Astrocyte of the cerebellum (primary cell): ENCODE results near the gene RPL41.

Source experiments
- DNase-seq: peaks from one replicate; pipeline ENCODE4 v3.0.0-alpha.2; 2011; ENCODE audit warnings: low read depth
- H3K4me3 ChIP-seq: 2 replicates; pipeline ENCODE4 v1.5.1; 2011; ENCODE audit warnings: mild to moderate bottlenecking, low read depth, low read length, moderate library complexity
- in situ Hi-C: cut with HindIII; loops from 2 replicates; pipeline ENCODE4 v1.10.0; 2017; ENCODE audit warnings: low sequenced_read_pairs
- TF ChIP-seq, protein P1 (sequence below): IDR thresholded peaks from 2 replicates; pipeline ENCODE4 v1.5.1; 2012; ENCODE audit warnings: low read length, low read depth, moderate library complexity, mild to moderate bottlenecking; ENCODE audit errors: missing control alignments

RPL41 gene

DNA sequence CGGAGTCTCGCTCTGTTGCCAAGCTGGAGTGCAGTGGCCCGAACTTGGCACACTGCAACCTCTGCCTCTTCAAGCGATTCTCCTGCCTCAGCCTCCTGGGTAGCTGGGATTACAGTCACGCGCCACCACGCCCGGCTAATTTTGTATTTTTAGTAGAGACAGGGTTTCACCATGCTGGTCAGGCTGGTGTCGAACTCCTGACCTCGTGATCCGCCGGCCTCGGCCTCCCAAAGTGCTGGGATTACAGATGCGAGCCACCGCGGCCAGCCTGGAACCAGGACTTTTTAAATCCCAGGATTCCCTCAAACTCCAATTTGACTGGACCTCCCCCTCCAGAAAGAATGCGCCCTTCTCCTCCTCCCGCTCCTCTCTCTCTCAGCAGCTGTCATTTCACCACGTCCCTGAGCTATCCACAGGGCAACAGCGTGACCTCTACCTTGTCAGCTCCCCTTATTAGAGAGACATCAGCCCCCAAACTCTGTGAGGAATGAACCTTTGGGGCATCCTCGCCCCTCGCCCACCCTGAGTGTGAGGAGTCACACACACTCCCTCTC is 13.6 kb downstream of the RPL41 start:
- DNase-seq, result no peak
- TF ChIP-seq, protein P1, sequence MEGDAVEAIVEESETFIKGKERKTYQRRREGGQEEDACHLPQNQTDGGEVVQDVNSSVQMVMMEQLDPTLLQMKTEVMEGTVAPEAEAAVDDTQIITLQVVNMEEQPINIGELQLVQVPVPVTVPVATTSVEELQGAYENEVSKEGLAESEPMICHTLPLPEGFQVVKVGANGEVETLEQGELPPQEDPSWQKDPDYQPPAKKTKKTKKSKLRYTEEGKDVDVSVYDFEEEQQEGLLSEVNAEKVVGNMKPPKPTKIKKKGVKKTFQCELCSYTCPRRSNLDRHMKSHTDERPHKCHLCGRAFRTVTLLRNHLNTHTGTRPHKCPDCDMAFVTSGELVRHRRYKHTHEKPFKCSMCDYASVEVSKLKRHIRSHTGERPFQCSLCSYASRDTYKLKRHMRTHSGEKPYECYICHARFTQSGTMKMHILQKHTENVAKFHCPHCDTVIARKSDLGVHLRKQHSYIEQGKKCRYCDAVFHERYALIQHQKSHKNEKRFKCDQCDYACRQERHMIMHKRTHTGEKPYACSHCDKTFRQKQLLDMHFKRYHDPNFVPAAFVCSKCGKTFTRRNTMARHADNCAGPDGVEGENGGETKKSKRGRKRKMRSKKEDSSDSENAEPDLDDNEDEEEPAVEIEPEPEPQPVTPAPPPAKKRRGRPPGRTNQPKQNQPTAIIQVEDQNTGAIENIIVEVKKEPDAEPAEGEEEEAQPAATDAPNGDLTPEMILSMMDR, result no peak
- peak overlapping the region; percentile 92 for H3K4me3 ChIP-seq
- in situ Hi-C loops, result loop anchor here (5.0 to 10.0 kb wide), 2 partner anchors 45 to 92 kb away; partner anchors contain the start of genes NABP2 and RNF41

DNA sequence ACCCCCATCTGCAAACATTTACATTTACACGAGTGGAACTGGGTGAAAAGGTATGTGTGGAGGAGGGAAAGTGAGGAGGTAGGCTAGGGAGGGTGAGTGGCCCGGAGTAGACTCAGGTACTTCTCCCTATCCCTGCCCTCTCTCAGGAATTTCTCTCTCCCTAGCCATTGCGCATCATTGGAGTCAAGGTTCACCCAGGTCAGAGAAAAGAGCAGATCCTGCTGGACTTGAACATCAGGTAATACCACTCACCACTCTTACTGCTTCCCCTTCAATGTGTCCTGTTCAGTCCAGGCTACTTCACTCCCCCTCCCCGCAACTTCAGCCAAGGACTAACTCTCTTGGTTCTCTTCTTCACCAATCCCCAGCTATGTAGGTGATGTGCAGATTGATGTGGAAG is 14.4 kb downstream of the RPL41 start:
- H3K4me3 ChIP-seq, result no peak overlapping the region
- in situ Hi-C loops, result no loop called here
- DNase-seq, result no peak
- TF ChIP-seq, protein P1, result no peak

DNA sequence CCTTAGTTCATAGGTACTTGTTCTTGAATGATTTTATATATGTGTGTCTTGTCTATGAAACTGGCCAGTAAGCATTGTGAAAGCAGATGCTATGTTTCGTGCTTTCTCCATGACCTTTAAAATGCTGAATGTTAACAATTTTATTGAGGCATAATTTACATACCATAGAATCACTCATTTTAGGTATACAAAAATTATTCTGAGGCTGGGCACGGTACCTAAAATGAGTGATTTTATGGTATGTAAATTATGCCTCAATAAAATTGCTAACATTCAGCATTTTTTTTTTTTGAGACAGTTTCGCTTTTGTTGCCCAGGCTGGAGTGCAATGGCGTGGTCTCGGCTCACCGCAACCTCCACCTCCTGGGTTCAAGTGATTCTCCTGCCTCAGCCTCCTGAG is 18.5 kb downstream of the RPL41 start:
- TF ChIP-seq, protein P1, result no peak
- in situ Hi-C loops, result no loop called here
- DNase-seq, result no peak

DNA sequence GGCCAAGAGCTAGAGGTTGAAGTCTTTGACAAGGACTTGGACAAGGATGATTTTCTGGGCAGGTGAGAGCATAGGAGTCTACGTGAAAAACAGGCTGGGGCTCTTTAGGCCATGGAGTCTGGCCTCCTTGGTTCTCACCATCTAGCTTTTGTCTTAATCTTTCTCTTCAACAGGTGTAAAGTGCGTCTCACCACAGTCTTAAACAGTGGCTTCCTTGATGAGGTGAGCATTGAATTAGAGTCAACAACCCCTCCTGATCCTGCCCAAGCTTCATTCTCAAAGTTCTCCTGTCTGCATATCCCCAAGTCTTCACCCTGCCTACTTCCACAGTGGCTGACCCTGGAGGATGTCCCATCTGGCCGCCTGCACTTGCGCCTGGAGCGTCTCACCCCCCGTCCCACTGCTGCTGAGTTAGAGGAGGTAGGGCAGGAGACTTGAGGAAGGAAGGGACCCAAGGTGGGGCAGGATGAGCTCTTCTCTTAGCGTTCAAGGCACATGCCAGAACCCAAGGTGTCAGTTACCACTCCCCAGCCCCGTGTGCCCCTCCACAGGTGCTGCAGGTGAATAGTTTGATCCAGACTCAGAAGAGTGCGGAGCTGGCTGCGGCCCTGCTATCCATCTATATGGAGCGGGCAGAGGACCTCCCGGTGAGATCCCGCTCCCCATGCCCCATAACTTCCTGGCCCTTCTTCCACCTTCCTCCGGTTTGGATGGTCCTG is 21.6 kb downstream of the RPL41 start:
- DNase-seq, result no peak
- in situ Hi-C loops, result no loop called here
- TF ChIP-seq, protein P1, result no peak
- H3K4me3 ChIP-seq, result no peak overlapping the region

More for the DNA sequence above, 18.5 kb downstream of the RPL41 start:
- no peak overlapping the region for H3K4me3 ChIP-seq

DNA sequence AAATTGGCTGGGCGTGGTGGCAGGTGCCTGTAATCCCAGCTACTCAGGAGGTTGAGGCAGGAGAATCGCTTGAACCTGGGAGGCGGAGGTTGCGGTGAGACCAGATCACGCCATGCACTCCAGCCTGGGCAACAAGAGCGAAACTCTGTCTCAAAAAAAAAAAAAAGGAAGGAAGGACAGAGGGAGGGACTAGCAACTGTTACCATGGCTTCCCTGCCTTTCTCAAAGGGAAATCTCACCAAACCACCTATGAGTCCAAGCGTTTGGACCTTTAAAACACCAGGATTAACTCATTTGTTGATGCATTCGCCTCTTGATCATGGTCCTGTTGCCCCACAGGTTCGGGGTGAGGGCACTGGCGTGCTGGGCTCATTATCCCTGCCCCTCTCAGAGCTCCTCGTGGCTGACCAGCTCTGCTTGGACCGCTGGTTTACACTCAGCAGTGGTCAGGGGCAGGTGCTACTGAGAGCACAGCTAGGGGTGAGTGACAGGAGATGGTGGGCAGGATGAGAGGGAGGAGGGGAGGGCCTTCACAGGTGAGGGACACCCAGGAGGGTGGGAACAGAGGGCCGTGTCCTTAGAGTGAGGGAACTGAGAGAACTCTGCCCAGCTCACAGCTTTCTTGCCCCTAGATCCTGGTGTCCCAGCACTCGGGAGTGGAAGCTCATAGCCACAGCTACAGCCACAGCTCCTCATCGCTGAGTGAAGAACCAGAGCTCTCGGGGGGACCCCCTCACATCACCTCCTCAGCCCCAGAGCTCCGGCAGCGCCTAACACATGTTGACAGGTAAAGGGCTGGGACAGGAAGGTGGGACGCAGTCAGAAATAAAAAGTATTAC is 25.7 kb downstream of the RPL41 start:
- no peak overlapping the region for H3K4me3 ChIP-seq
- in situ Hi-C loops, result no loop called here
- DNase-seq, result no peak
- TF ChIP-seq, protein P1, result no peak

DNA sequence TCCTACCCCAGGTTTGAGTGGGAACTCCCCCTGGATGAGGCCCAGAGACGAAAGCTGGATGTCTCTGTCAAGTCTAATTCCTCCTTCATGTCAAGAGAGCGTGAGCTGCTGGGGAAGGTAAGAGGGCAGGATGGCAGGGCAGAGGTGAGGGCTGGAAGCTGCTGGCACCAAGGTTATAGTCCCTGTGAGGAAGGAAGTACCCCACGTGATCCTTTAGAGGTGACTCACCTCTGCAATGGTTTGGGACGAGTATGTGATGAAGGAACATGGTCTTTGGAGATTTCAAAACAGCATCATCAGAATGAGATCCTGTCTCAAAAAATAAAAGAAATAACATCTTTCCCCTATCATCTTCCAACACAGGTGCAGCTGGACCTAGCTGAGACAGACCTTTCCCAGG is 26.8 kb downstream of the RPL41 start:
- DNase-seq, result no peak
- TF ChIP-seq, protein P1, result no peak
- in situ Hi-C loops, result no loop called here
- H3K4me3 ChIP-seq, result no peak overlapping the region
